Measurements from ENCODE around the gene KCNJ12.
"Not testable (repeated sequence)": the region's sequence is repeated elsewhere in the genome, so short reads cannot be mapped to it uniquely, and the experiment has no call there.

The KCNJ12 gene

DNA sequence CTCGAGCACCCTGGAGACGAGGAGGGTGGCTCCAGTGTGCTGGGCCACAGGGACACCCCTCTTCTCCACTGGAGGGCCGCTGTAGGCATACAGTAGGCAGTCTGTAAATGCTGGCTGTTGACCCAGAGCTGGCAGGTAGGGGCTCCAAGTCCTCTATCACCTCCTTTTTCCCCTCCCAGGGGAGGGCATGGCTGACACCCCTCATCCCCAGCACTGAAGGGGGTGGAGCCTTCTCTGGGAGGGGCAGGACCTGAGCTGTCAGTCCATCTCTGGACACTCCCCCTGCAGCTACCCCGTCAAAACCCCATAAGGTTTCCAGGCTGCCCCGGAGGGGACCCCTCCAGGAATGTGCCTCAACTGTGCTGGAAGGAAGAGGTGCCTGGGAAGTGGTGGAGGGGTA lies 2.4 kb downstream of the KCNJ12 start:
- no peak overlapping the region for H3K4me3 ChIP-seq
- no peak overlapping the region for H3K27ac ChIP-seq

DNA sequence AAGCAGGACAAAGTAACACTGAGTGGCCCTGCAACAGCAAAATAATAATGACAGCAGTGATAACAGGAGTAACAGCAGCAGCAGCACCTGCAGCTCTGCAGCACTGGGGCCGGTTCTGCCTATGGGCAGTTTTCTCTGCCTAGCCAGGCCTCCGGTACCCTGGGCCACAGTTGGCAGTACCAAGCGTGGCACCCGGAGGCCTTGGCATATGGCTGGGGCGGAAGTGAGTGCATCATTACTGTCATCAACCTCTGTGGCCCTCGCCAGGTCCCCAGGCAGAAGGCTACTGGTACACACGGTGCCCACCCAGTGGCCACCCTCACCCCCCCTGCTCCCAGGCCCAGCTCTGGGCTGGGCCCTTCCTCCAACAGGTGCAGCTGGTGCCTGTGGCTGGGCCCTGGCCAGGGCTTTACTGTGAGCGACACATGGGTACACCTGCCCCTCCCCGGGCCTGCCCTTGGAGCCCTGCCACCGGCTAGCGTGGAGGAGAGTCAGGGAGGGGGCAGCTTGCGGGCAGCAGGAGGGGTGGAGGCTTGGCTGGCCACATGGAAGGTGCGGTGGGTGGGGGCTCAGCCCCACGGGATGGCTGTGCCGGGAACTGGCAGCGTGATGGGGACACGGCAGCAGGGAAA lies 3.0 kb downstream of the KCNJ12 start:
- no peak overlapping the region for H3K27ac ChIP-seq
- no peak overlapping the region for H3K4me3 ChIP-seq

DNA sequence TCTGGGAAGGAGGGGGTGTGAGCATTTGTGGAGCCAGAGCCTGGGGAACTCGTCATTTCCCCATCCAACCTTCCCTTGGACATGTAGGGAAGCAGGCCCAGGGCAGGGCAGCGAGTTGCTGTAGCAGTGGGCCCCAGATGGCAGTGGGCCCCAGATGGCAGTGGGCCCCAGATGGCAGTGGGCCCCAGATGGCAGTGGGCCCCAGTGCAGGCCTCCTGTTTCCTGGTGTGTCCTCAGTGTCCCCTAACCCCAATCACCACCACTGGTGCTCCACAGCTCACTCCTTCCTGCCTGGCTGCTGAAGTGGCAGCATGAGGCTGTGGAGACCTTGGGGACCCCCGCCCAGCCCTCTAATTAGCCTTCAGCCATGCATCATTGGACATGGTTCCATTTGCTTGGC lies 4.5 kb downstream of the KCNJ12 start:
- H3K27ac ChIP-seq: no peak overlapping the region
- no peak overlapping the region for H3K4me3 ChIP-seq

DNA sequence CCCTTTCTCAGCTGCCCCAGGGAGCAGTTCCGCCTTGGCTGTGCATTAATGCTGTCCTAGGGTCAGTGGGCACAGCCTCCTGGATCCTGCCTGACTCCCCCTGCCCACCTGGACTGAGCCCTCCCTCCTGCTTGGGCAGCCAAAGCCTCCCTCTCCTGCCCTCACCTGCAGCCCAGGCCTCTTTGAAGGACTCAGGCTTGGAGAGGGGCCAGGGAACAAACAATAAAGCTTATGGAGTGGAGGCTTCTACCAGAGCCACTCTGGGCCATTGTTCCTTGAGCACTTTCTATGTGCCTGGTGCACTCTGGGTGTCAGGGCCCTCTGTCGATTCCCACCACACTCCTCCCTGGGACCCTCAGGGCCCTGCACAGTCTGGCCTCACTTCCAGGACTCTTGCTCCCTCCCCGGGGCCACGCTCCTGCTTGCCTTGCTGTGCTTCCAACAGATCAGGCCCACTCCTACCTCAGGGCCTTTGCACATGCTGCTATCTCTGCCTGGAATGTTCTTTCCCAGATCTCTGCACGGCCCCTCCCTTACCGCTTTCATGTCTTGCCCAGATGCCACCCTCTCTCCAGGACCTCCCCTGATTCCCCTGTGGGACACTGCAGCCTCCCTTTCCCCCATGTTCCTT lies 5.0 kb downstream of the KCNJ12 start:
- Histone ChIP-seq H3K27ac (no peak overlapping the region), H3K4me3 (no peak overlapping the region)

DNA sequence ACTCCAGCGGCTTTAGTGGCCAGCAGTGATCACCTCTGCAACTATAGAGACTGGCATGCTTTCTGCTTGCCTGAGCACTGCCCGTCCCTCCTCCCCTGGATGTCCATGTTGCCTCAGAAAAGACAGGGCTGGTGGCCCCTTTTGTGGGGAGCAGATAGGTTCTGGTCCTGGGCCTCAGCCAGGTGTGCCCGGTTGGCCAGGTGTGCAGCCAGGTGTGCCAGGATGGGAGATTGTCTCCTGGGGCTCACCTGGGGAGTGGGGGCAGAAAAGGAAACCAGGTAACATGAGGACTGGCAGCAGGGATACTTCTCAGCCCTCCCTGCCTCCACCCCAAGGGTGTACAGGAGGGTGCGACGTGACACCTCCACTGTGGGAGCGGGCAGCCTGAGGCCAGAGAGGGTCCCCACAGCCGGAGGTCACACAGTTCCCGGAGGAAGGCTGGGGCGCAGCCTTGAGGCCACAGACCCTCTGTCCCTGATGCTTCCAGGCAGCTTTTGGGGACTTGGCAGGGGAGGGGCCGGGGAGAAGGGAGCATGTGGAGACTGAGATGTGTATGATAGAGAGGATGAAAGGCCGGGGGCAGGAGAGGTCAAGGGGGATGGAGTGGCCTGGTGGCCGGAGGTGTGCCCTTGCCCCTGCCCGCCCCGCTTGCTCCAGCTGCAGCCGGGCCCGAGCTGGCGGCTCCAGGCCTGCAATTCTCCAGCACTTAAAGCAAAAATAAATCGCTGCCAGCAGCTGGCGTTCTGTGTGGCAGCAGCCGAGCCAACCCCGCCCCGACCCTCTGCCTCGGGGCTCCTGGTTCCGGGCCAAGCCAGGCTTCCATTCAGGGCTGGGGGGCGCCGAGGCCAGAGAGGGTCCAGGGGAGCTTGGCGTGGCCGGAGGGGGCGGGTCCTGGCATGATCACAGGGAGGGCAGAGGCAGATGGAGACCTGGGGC lies 6.7 kb downstream of the KCNJ12 start:
- Histone ChIP-seq H3K27ac (no peak overlapping the region), H3K4me3 (no peak overlapping the region)

DNA sequence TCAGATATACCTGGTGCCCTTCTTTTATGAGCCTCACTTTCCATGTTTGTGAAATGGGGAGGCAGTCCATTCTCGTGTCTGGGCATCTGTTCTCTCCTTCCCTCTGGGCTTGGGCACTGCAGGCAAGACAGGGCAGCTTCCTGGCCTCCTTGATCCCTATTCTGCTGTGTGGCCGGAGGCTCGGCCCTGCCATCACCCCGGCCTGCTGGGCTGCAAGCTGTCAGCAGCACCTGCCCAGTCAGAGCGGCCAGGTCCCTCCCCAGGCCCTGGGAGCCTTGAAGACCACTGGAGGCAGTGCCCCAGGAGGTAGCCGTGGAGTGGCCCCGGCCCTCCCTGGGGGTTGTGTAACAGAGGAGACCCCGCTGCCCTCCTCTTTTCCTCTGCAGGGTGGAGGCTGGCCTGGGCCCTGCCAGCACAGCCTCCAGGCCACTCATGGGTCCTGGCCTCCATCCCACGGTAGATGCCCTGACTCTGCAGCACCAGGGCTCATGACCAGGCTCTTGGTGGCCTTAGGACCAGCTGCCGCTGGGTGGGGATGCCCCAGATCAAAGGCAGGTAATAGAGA lies 9.2 kb downstream of the KCNJ12 start:
- Histone ChIP-seq H3K4me3 (no peak overlapping the region), H3K27ac (no peak overlapping the region)

DNA sequence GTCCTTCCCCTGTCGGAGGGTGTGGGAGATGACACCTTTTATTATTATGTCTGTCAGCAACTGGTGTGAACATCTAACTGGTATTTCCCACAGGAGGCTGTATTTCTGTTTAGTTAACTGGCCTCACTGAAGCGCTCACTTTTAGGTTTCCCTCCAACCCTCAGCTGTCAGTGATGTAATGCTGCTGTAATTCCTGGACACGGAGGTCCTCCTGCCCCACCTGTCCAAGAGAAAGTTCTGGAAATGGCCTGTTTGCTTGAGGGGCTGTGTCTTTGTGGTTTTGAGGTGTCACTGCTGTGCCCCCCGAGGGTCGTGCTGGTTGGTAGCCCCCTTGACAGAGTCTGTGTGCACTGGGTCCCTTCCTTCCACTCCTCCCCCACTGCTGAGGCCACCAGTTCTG lies 11.5 kb downstream of the KCNJ12 start:
- Histone ChIP-seq H3K4me3 (no peak overlapping the region), H3K27ac (no peak overlapping the region)

DNA sequence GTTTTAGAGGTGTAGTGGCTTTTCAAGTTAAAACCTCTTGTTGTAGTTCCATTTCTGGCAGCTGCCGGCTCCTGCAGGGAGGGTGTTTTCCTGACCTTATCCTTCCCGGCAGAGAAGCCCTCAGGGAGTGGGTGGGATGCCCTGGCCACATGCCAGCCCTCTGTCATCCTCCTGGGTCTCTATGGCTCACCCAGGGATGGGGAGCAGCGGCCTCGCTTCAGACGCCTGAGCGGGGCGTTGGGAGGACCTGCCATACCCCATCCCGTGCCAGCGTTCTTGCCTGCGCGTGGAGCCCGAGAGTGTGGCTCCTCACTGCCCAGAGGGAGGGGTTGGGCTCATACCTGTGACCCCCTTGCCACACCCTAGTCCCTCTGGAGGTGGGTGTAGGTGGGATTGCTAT lies 11.9 kb downstream of the KCNJ12 start:
- no peak overlapping the region for H3K27ac ChIP-seq
- no peak overlapping the region for H3K4me3 ChIP-seq

DNA sequence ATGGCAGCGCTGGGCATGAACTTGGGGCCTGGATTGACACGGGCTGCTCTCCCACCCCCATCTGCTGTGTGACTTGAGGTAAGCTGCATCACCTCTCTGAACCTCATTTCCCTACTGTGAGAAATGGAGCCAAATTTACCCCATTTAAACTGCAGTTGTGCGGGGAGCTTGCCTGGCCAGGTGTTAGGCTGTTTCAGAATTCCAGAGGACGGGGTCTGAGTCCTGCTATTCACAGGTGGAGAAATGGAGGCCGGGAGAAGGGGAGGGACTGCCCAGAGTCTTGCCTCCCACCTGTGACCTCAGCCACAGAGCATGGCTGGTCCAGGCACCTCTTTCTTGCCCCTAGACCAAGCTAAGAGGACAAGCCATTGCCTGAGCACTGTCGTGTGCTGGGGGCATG lies 12.8 kb downstream of the KCNJ12 start:
- H3K27ac ChIP-seq: no peak overlapping the region
- H3K4me3 ChIP-seq: no peak overlapping the region

DNA sequence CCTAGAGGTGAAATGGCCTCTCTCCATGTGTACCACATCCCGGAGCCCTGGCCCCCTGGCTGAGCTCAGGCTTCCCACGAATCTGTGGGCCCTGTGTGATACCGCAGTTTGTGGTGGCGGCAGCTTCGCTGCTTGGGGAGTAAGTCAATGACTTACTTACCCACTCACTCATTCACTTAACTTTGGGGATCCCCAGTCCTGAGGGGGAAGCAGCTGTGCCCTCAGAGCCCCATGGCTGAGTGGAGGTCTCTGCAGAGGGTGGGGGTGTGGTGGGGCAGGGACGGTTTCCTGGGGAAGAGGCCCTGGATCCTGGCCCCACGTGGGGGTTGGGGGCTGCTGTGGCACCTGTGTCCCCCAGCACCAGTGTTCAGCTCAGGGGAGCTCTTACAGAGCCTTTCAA lies 13.2 kb downstream of the KCNJ12 start:
- H3K27ac ChIP-seq: no peak overlapping the region

DNA sequence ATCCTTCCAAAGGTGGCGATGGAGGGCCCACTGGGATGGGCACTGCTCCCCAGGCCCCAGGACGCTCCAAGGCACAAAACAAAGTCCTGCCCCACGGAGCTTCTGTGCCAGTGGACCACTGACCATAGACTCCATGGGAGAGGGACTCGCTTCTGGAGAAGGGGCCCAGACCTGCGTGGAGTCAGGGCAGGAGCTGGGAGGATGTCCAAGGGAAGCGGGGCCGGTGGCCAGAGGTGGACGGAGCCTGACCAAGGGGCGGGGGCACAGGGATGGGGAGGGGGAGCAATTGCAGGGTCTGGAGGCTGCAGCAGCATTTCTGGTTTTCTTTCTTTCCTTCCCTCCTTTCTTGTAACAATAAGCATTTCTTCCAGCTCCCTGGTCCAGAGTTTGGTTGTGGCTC lies 14.1 kb downstream of the KCNJ12 start:
- Histone ChIP-seq H3K4me3 (no peak overlapping the region), H3K27ac (no peak overlapping the region)

More for the DNA sequence above, 13.2 kb downstream of the KCNJ12 start:
- no peak overlapping the region for H3K4me3 ChIP-seq

DNA sequence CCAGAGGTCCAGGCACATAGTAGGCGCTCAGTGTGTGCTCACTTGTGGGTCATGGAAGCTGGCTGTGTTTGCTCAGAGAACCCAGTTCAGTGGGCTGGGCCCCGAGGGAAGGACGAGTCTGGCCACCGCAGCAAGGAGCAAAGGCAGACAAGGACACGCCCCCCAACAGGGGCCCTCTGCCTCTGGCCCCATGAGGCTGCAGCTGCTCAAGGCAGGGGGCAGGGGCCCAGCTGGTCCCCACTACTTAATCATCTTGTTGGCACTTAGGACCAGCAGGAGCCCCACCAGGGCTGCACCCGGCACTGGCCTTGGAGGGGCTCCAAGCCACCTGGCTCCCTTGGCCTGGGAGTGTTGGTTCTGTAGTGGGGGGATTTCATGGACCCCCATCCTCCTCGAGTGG lies 16.1 kb downstream of the KCNJ12 start:
- no peak overlapping the region for H3K4me3 ChIP-seq
- no peak overlapping the region for H3K27ac ChIP-seq

DNA sequence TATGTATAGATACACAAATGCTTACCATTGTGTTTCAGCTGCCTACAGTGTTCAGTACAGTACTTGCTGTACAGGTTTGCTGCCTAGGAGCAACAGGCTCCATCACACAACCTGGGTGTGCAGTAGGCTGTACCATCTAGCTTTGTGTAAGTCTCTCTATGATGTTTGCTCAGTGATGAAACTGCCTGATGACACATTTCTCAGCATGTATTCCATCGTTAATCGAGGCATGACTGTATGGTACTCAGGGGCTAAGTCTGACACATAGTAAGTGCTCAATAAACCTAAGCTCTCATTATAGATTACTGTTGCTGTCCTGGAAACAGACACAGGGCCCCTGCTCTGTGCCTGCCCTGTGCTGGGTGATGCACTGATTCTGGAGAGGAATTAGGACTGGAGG lies 18.1 kb downstream of the KCNJ12 start:
- H3K27ac ChIP-seq: no peak overlapping the region
- H3K4me3 ChIP-seq: no peak overlapping the region

DNA sequence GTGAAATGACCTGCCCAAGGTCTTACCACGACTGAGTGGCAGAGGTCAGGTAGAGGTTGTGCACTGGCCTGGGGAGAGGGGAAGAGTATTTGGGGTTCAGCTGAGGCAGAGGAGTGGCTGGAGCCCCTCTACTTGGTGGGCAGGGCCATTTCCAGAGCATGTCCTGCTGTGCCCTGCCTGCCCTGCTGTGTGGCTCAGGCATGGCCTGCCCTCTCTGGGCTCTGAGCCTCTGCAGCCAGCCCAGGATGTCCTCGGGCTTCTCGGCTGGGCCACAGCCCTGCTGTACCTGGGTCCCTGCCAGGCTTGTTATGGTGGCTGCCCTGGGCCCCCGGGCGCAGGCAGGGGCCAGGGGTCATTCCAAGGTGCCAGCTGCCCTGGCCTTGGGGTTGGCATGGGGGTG lies 19.6 kb downstream of the KCNJ12 start:
- Histone ChIP-seq H3K27ac (no peak overlapping the region), H3K4me3 (no peak overlapping the region)

DNA sequence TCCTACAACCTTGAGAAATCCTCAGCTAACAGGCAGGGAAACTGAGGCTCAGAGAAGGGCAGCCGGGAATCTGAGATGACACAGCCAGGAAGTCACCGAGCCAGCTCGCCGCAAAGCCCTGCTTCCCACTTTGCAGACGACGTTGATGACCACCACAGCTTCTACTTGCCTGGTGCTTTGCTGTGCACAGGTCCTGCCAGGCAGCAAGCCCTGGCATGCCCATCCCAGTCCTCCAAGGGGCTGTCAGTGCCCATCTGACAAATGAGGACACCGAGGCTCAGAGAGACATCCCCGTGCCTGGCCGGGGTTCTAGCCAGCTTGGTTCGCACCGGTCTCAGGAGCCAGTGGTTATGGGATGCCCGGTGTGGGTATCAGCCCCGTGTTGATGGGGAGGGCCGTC lies 20.1 kb downstream of the KCNJ12 start:
- H3K27ac ChIP-seq: no peak overlapping the region
- no peak overlapping the region for H3K4me3 ChIP-seq

DNA sequence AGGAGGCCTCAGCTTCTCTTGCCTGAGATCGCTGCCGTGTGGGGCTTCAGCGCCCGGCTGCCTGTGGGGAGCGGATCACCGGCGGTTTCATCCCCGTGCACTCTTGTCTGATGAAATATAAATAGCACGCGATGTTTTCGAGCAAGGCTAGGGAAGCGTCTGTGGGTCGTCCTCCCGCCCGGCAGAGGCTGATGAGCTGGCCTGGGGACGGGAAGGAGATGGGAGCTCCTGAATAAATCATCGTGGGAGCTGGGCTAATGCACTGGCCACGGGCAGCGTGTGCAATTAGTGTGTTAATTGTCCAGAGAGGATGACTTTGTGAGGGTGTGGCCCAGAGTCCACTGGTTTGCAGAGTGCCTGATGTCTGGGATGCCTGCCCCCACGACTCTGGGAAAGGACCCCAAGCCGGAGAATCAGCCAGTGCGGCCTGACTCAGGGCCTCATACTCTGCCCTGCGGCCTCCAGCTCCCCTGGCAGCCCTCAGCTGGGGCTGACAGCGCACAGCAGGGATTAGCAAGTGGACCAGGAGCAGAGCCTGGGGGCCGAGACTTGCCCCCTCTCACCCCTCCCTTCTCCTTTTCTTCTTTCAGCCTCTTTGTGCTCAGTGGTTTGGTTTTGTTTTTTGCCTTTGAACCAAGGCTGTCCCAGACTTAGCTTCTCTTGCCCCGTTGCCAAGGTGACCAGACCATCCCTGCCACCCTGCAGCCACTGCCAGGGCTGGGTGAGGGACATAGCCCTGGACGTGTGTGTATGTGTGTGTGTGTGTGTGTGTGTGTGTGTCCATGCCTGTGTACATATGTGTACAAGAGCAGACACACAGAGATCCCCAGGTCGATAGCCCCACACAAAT lies 21.4 kb downstream of the KCNJ12 start:
- Histone ChIP-seq H3K27ac (peak overlapping the region in 2 of 21 experiments; percentile 47 to 50), H3K4me3 (no peak overlapping the region)

DNA sequence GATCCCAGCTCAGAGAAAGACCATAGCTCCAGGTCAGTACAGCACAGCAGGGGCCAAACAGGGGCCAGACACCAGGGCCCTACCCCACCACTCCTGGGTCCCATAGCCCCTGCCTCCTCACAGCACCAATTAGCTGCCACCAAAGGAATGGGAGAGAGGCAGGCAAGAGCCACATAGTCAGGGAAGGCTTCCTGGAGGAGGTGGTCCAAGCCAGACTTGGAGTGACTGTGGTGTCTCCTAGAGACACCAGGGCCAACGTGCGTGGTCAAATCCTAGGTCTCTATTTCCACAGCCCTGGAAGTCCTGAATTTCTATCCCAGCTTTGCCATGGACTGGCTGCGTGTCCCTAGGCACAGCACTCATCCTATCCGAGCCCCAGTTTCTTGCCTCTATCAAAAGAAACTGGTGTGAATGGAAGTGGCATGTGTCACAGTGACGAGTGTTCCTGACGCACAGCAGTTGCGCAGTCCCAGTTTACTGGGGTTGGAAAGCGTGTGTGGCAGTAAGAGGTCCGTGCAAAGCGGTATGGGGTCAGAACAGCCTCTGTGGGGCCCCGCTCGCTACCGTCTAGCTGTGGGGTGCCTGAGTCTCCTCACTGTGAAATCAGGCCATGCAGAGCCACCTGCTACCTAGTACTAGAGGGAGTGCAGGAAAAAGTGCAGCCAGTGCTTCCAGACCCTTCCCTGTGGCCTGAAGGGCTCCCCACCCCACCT lies 23.5 kb downstream of the KCNJ12 start:
- Histone ChIP-seq H3K27ac (no peak overlapping the region), H3K4me3 (no peak overlapping the region)

DNA sequence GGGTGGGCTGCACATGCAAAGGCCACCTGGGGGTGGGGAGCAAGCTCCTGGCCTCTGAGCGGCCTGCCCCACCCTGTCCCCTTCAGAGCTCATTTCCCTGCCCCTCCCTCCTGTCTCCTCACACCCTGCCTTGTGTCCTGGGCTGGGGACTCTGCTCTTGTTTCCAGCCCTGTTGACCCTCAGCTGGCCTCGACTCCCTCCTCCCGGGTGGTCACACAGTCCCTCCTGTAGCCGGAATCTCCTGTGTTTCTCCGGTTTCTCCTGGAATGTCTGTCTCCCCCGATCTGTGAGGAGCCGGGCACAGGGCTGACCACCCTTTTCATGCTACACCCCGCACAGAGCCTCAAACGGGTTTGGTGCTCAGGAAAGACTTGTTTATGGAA lies 24.0 kb downstream of the KCNJ12 start:
- not testable (repeated sequence) for H3K27ac ChIP-seq, H3K4me3 ChIP-seq

All from skin epidermis (tissue), 12 donors.